ENCODE measurements around the gene FAR2.
"Not testable (repeated sequence)": the region's sequence is repeated elsewhere in the genome, so short reads cannot be mapped to it uniquely, and the experiment has no call there.

DNA sequence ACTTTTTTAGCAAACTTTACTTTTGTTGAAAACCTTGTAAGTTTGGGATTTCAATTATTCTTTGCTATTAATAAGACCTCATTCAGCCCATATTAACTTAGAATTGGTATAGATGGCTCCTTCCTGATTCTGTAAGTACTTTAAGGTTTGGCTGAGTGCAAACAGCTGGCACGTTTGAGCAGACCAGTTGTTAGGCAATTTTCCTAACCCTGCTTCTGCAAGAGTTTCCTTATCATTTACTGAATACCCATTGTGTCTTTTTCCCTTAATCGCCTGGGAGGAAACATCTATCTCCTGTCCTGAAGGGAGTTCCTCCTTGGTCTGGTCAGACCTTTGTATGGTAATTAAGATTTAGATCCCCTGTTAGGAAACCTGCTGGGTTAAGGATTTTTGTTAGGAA, 20.9 kb downstream of the FAR2 start:
- not testable (repeated sequence) for TF ChIP-seq POLR2A (IDR thresholded peaks at IDR 0.05)
- TF ChIP-seq, protein P1, sequence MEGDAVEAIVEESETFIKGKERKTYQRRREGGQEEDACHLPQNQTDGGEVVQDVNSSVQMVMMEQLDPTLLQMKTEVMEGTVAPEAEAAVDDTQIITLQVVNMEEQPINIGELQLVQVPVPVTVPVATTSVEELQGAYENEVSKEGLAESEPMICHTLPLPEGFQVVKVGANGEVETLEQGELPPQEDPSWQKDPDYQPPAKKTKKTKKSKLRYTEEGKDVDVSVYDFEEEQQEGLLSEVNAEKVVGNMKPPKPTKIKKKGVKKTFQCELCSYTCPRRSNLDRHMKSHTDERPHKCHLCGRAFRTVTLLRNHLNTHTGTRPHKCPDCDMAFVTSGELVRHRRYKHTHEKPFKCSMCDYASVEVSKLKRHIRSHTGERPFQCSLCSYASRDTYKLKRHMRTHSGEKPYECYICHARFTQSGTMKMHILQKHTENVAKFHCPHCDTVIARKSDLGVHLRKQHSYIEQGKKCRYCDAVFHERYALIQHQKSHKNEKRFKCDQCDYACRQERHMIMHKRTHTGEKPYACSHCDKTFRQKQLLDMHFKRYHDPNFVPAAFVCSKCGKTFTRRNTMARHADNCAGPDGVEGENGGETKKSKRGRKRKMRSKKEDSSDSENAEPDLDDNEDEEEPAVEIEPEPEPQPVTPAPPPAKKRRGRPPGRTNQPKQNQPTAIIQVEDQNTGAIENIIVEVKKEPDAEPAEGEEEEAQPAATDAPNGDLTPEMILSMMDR (IDR thresholded peaks at IDR 0.05): not testable (repeated sequence)
